SK-N-SH (cell line): ENCODE measurements around the gene RPAIN. TPM values are rescaled to one million over a fixed set of nuclear protein-coding genes. Genes with fewer than 3 reads are reported as not detected.

Experiments
- CTCF ChIA-PET: fragments of 300-600, 350-600 bp; formaldehyde crosslinking; extraction: SDS; loops from one replicate; lab custom pipeline; 2021; lab: Yijun Ruan, JAX
- POLR2A ChIA-PET: fragments of 350-600 bp; sonication (Branson Sonifier 250); formaldehyde crosslinking; extraction: SDS; loops from one replicate; lab custom pipeline; 2020; ENCODE audit warnings: antibody characterized with exemption, inconsistent platforms; lab: Yijun Ruan, JAX
- DNase-seq: peaks from one replicate; pipeline ENCODE4 v3.0.0; 2012
- H2AFZ ChIP-seq: fragments of 200-600 bp; sonication (generic); 2 replicates; pipeline ENCODE4 v1.8.1; 2016; ENCODE audit warnings: antibody characterized with exemption, mild to moderate bottlenecking, low read depth
- H3F3A ChIP-seq: fragments of 200-600 bp; sonication (generic); replicated peaks from 2 replicates; pipeline ENCODE3; 2016; ENCODE audit warnings: antibody characterized with exemption, mild to moderate bottlenecking; ENCODE audit not compliant: insufficient read depth
- H3K27ac ChIP-seq, 2 experiments: fragments of 200-500 bp in 1 of 2; fragments of 200-600 bp in 1 of 2; sonication (Bioruptor generic) in 1 of 2; sonication (generic), shearing (Covaris generic) in 1 of 2; 2 replicates each; pipeline versions ENCODE4 v1.5.1 to v1.6.1; 2014 to 2016; ENCODE audit warnings: low read depth in 2 of 2, inconsistent platforms in 1 of 2, low read length in 1 of 2, mild to moderate bottlenecking in 1 of 2, mixed read lengths in 1 of 2
- H3K27me3 ChIP-seq: fragments of 200-600 bp; sonication (generic), shearing (Covaris generic); 2 replicates; pipeline ENCODE4 v1.6.1; 2016; ENCODE audit warnings: mixed run types; ENCODE audit not compliant: insufficient read depth
- H3K36me3 ChIP-seq, 2 experiments: fragments of 200-500 bp in 1 of 2; fragments of 200-600 bp in 1 of 2; sonication (Bioruptor generic) in 1 of 2; sonication (generic) in 1 of 2; replicated peaks in 1 of 2; 2 replicates each; pipeline versions ENCODE3 to v1.5.1; 2014 to 2016; ENCODE audit warnings: low read length in 1 of 2, mild to moderate bottlenecking in 1 of 2; ENCODE audit not compliant: insufficient read depth in 2 of 2, control insufficient read depth in 1 of 2
- H3K4me1 ChIP-seq, 2 experiments: fragments of 200-500 bp in 1 of 2; fragments of 200-600 bp in 1 of 2; sonication (Bioruptor generic) in 1 of 2; sonication (generic), shearing (Covaris generic) in 1 of 2; 2 replicates each; pipeline versions ENCODE4 v1.5.1 to v1.6.1; 2014 to 2016; ENCODE audit warnings: low read depth in 1 of 2, low read length in 1 of 2, mixed run types in 1 of 2; ENCODE audit not compliant: insufficient read depth in 2 of 2, control insufficient read depth in 1 of 2
- H3K4me2 ChIP-seq: fragments of 200-600 bp; sonication (generic), shearing (Covaris generic); 2 replicates; pipeline ENCODE4 v1.6.1; 2017; ENCODE audit warnings: mixed run types
- H3K4me3 ChIP-seq, 2 experiments: fragments of 200-500 bp in 1 of 2; fragments of 200-600 bp in 1 of 2; sonication (Bioruptor generic) in 1 of 2; sonication (generic), shearing (Covaris generic) in 1 of 2; 2 replicates each; pipeline versions ENCODE4 v1.5.1 to v1.8.1; 2014 to 2016; ENCODE audit warnings: low read depth in 2 of 2, inconsistent platforms in 1 of 2, low read length in 1 of 2, mild to moderate bottlenecking in 1 of 2, mixed read lengths in 1 of 2, moderate library complexity in 1 of 2
- H3K79me2 ChIP-seq: fragments of 200-600 bp; sonication (generic); 2 replicates; pipeline ENCODE4 v1.8.1; 2017; ENCODE audit warnings: mild to moderate bottlenecking; ENCODE audit not compliant: insufficient read depth
- H3K9ac ChIP-seq: fragments of 200-600 bp; sonication (generic); 2 replicates; pipeline ENCODE4 v1.6.1; 2017; ENCODE audit warnings: mixed run types
- H3K9me2 ChIP-seq: fragments of 200-600 bp; sonication (generic); 2 replicates; pipeline ENCODE4 v1.6.1; 2017; ENCODE audit warnings: mixed run types
- H3K9me3 ChIP-seq: fragments of 200-600 bp; sonication (generic); 2 replicates; pipeline ENCODE4 v1.6.1; 2017; ENCODE audit warnings: mixed run types, mild to moderate bottlenecking, moderate library complexity
- H4K20me1 ChIP-seq: fragments of 200-600 bp; sonication (generic); 2 replicates; pipeline ENCODE4 v1.6.1; 2017; ENCODE audit warnings: mild to moderate bottlenecking, mixed run types; ENCODE audit not compliant: insufficient read depth
- CHD2 ChIP-seq: fragments of 150-350 bp; IDR thresholded peaks from 2 replicates; pipeline ENCODE4 v1.6.1; 2018; ENCODE audit warnings: low read length; ENCODE audit not compliant: partially characterized antibody
- ELF1 ChIP-seq: IDR thresholded peaks from 2 replicates; pipeline ENCODE4 v1.4.0; 2012
- EZH2phosphoT487 ChIP-seq: fragments of 200-600 bp; sonication (generic); IDR thresholded peaks from 2 replicates; pipeline ENCODE4 v1.6.1; 2017; ENCODE audit warnings: low read depth, mixed run types, mild to moderate bottlenecking, antibody characterized with exemption, moderate library complexity, borderline replicate concordance
- FOSL2 ChIP-seq: IDR thresholded peaks from 2 replicates; pipeline ENCODE4 v1.4.0; 2012; ENCODE audit warnings: low read depth, mild to moderate bottlenecking, moderate library complexity, borderline replicate concordance
- FOXJ3 ChIP-seq: sonication (generic); formaldehyde crosslinking; IDR thresholded peaks from 2 replicates; pipeline ENCODE4 v1.5.1; 2020; ENCODE audit warnings: mild to moderate bottlenecking, missing genetic modification reagents
- IRF3 ChIP-seq: fragments of 150-350 bp; IDR thresholded peaks from 2 replicates; pipeline ENCODE4 v1.6.1; 2016; ENCODE audit warnings: mild to moderate bottlenecking, low read depth, low read length
- JUND ChIP-seq: IDR thresholded peaks from 2 replicates; pipeline ENCODE4 v1.4.0; 2012
- MAX ChIP-seq: IDR thresholded peaks from 2 replicates; pipeline ENCODE4 v1.4.0; 2012; ENCODE audit warnings: low read depth
- NRF1 ChIP-seq: IDR thresholded peaks from 2 replicates; pipeline ENCODE4 v1.6.1; 2012; ENCODE audit warnings: low read depth, mild to moderate bottlenecking, low read length
- PBX3 ChIP-seq: IDR thresholded peaks from 2 replicates; pipeline ENCODE4; 2012
- RAD21 ChIP-seq: IDR thresholded peaks from 2 replicates; pipeline ENCODE4 v1.6.1; 2012; ENCODE audit warnings: mild to moderate bottlenecking, low read length
- USF1 ChIP-seq: IDR thresholded peaks from 2 replicates; pipeline ENCODE4 v1.4.0; 2012; ENCODE audit warnings: low read depth, borderline replicate concordance
- WGBS: methylation state at CpG from one replicate; pipeline ENCODE4 v1.1.6; 2017; ENCODE audit warnings: low lambda C conversion rate; 5-methylcytosine and 5-hydroxymethylcytosine counted together
- polyA plus RNA-seq, 3 experiments: library from polyadenylated mRNA; depleted of rRNA; stranded (reverse); fragments of >200 nt; gene quantifications; 2 replicates each; pipeline ENCODE4 v1.2.3, GENCODE V29; 2012
- TF ChIP-seq, protein P1 (sequence below): fragments of 200-600 bp; sonication (generic); IDR thresholded peaks from 2 replicates; pipeline ENCODE4 v1.6.1; 2017; ENCODE audit warnings: antibody characterized with exemption, mild to moderate bottlenecking, moderate library complexity
- TF ChIP-seq, protein P2 (sequence below): IDR thresholded peaks from 2 replicates; pipeline ENCODE4 v1.4.0; 2012; ENCODE audit warnings: low read depth, borderline replicate concordance

RPAIN gene
- polyA plus RNA-seq, 1 of the 3 experiments (the other 2 are of a cell fraction) = 75.5 TPM

GRCh38 chr17:5422505-5422904 lies 2.5 kb downstream of the RPAIN start:
- H3K9me2 ChIP-seq = no peaks in the 10 kb centered on the region
- peaks cover 50 to 62% of the 10 kb centered on the region in 2 experiments for H3K36me3 ChIP-seq
- no peak overlapping the region for H3K4me3 ChIP-seq
- 53% methylated on average over 2 of the region's 2 CpGs for WGBS
- H3K9ac ChIP-seq = no peak overlapping the region
- no peak overlapping the region for H3K27ac ChIP-seq
- H3K4me2 ChIP-seq = 0 out of 2 replicates have a peak overlapping the region, but pooled peaks have one; percentile 2
- H4K20me1 ChIP-seq = no peaks in the 10 kb centered on the region
- no peak overlapping the region; the same call in 1 of the 2 replicates for H2AFZ ChIP-seq
- no peaks in the 10 kb centered on the region for H3K27me3 ChIP-seq
- H3K79me2 ChIP-seq = peaks cover 57% of the 10 kb centered on the region
- CTCF ChIA-PET = interaction anchor here (9.4 kb wide), 1 partner anchor 16 kb away, joined by 84 read pairs; the partner anchor contains the start of gene C1QBP
- H3K9me3 ChIP-seq = no peaks in the 10 kb centered on the region
- TF ChIP-seq, protein P1, sequence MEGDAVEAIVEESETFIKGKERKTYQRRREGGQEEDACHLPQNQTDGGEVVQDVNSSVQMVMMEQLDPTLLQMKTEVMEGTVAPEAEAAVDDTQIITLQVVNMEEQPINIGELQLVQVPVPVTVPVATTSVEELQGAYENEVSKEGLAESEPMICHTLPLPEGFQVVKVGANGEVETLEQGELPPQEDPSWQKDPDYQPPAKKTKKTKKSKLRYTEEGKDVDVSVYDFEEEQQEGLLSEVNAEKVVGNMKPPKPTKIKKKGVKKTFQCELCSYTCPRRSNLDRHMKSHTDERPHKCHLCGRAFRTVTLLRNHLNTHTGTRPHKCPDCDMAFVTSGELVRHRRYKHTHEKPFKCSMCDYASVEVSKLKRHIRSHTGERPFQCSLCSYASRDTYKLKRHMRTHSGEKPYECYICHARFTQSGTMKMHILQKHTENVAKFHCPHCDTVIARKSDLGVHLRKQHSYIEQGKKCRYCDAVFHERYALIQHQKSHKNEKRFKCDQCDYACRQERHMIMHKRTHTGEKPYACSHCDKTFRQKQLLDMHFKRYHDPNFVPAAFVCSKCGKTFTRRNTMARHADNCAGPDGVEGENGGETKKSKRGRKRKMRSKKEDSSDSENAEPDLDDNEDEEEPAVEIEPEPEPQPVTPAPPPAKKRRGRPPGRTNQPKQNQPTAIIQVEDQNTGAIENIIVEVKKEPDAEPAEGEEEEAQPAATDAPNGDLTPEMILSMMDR = peak; percentile 33; the same call in 1 of the 2 replicates
- peak; percentile 58 for TF ChIP-seq JUND
- no peak for TF ChIP-seq USF1
- peak; percentile 53 for TF ChIP-seq PBX3
- TF ChIP-seq FOSL2 = peak; percentile 87
- H3F3A ChIP-seq = peaks cover 7% of the 10 kb centered on the region
- peaks cover 6 to 16% of the 10 kb centered on the region in 2 experiments for H3K4me1 ChIP-seq
- no peak for DNase-seq
- POLR2A ChIA-PET = no interaction called here

DNA sequence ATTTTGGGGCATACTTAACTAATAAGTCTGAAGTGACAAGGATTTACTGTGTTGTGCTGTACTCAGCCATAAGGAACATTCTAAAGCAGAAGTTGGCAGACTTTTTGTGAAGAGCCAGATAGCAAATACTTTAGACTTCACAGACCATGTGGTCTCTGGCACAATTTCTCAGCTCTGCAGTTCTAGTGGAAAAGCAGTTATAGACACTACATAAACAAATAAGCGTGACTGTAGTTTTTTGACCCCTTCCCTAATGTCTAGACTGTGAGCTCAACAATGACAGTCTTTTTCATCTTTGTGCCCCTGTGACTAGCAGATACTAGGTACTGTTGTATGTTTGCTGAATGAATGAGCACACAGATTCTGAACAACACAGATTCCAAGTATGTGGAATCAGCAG lies 4.9 kb downstream of the RPAIN start:
- no peaks in the 10 kb centered on the region for H3K9me2 ChIP-seq
- ChIA-PET CTCF (interaction anchor here (9.4 kb wide), 1 partner anchor 14 kb away, joined by 84 read pairs; the partner anchor contains the start of gene C1QBP), POLR2A (no interaction called here)
- no peak overlapping the region for H2AFZ ChIP-seq
- H3K36me3 ChIP-seq = peaks cover 72 to 73% of the 10 kb centered on the region in 2 experiments
- peaks cover 6 to 16% of the 10 kb centered on the region in 2 experiments for H3K4me1 ChIP-seq
- no peak overlapping the region for H3K27ac ChIP-seq
- H3K27me3 ChIP-seq = no peaks in the 10 kb centered on the region
- no peak overlapping the region for H3K9ac ChIP-seq
- no peak for DNase-seq
- TF ChIP-seq ELF1 (no peak), RAD21 (no peak), USF1 (no peak), CHD2 (no peak), FOXJ3 (no peak), NRF1 (no peak), MAX (no peak), IRF3 (no peak), EZH2phosphoT487 (no peak)
- TF ChIP-seq, protein P1 = no peak
- TF ChIP-seq, protein P2, sequence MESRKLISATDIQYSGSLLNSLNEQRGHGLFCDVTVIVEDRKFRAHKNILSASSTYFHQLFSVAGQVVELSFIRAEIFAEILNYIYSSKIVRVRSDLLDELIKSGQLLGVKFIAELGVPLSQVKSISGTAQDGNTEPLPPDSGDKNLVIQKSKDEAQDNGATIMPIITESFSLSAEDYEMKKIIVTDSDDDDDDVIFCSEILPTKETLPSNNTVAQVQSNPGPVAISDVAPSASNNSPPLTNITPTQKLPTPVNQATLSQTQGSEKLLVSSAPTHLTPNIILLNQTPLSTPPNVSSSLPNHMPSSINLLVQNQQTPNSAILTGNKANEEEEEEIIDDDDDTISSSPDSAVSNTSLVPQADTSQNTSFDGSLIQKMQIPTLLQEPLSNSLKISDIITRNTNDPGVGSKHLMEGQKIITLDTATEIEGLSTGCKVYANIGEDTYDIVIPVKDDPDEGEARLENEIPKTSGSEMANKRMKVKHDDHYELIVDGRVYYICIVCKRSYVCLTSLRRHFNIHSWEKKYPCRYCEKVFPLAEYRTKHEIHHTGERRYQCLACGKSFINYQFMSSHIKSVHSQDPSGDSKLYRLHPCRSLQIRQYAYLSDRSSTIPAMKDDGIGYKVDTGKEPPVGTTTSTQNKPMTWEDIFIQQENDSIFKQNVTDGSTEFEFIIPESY = no peak
- TF ChIP-seq, all 33 proteins: peak for 0
- no peak overlapping the region for H3K4me3 ChIP-seq
- H3K79me2 ChIP-seq = peaks cover 39% of the 10 kb centered on the region
- no peaks in the 10 kb centered on the region for H3F3A ChIP-seq
- H3K9me3 ChIP-seq = no peaks in the 10 kb centered on the region
- 100% methylated on average over 1 of the region's 1 CpG for WGBS
- H3K4me2 ChIP-seq = no peak overlapping the region
- no peaks in the 10 kb centered on the region for H4K20me1 ChIP-seq
